Upper lobe of left lung (tissue), 6 donors: ENCODE results near the gene ERP29. TPM values are rescaled to one million over a fixed set of nuclear protein-coding genes. Genes with fewer than 3 reads are reported as not detected.

Source experiments
- ATAC-seq, 2 donors: fragments of 200-7000 bp; cut with Tn5 transposase; one replicate each; pipeline ENCODE4 v1.9.1; 2022; ENCODE audit warnings: mild to moderate bottlenecking in 2 of 2, moderate library complexity in 2 of 2; ENCODE audit not compliant: low FRiP score in 2 of 2
- DNase-seq, 2 donors: peaks; one replicate each; pipeline ENCODE4 v3.0.0-alpha.2; 2019 to 2020
- H3K27ac ChIP-seq, 4 donors: fragments of 200-600 bp; sonication (generic); one replicate each; pipeline ENCODE4 v1.5.1; 2016 to 2019
- H3K27me3 ChIP-seq, 4 donors: fragments of 200-600 bp; sonication (generic); one replicate each; pipeline ENCODE4 v1.5.1; 2017 to 2019
- H3K36me3 ChIP-seq, 4 donors: fragments of 200-600 bp; sonication (generic); one replicate each; pipeline ENCODE4 v1.5.1; 2016 to 2019
- H3K4me1 ChIP-seq, 4 donors: fragments of 200-600 bp; sonication (generic); one replicate each; pipeline ENCODE4 v1.5.1; 2018 to 2019
- H3K4me3 ChIP-seq, 4 donors: fragments of 200-600 bp; sonication (generic); one replicate each; pipeline ENCODE4 v1.5.1; 2017 to 2019; ENCODE audit warnings: mild to moderate bottlenecking in 2 of 4, moderate library complexity in 1 of 4
- H3K9me3 ChIP-seq, 4 donors: fragments of 200-600 bp; sonication (generic); one replicate each; pipeline ENCODE4 v1.5.1; 2018 to 2019
- EP300 ChIP-seq, 4 donors: sonication (generic); formaldehyde crosslinking; IDR thresholded peaks; one replicate each; pipeline ENCODE4 v1.5.1; 2017; ENCODE audit warnings: antibody characterized with exemption in 4 of 4, control low read depth in 2 of 4
- POLR2A ChIP-seq, 4 donors: fragments of 450-650 bp; IDR thresholded peaks; one replicate each; pipeline ENCODE4 v1.5.1; 2016 to 2017; ENCODE audit warnings: antibody characterized with exemption in 4 of 4, mild to moderate bottlenecking in 2 of 4
- POLR2AphosphoS5 ChIP-seq, 2 donors: sonication (generic); formaldehyde crosslinking; IDR thresholded peaks; one replicate each; pipeline ENCODE4 v1.5.1; 2017; ENCODE audit warnings: antibody characterized with exemption in 2 of 2
- WGBS, 2 donors: methylation state at CpG; one replicate each; pipeline ENCODE4 v1.1.5; 2017 to 2018; 5-methylcytosine and 5-hydroxymethylcytosine counted together
- small RNA-seq, 4 donors: library from RNA; depleted of rRNA; stranded (forward); fragments of <200 nt; gene quantifications; one replicate each; pipeline ENCODE3, GENCODE V24; 2016
- total RNA-seq, 6 donors: library from RNA; depleted of rRNA in 4 of 6; stranded (reverse); fragments of >200 nt in 4 of 6; gene quantifications; one replicate each; pipeline versions ENCODE4 v1.1.0 to v1.2.1, GENCODE V29; 2016 to 2021
- TF ChIP-seq, protein P1 (sequence below), 6 experiments: fragments of 450-650 bp in 4 of 6; fragments of 200-600 bp in 2 of 6; sonication (generic) in 2 of 6; IDR thresholded peaks; one replicate each; pipeline ENCODE4 v1.5.1; 2016 to 2019; ENCODE audit warnings: antibody characterized with exemption in 6 of 6
- donor health status: DM: no; HTN: no; CAD: no; lungs with moderate emphysema.
- donor health status: DM: no; HTN: yes; CAD: no; lungs with severe emphysema.

Gene ERP29
- total RNA-seq, 6 donors from 2014 or later: 32.5 to 149 (median 72.2) TPM

DNA sequence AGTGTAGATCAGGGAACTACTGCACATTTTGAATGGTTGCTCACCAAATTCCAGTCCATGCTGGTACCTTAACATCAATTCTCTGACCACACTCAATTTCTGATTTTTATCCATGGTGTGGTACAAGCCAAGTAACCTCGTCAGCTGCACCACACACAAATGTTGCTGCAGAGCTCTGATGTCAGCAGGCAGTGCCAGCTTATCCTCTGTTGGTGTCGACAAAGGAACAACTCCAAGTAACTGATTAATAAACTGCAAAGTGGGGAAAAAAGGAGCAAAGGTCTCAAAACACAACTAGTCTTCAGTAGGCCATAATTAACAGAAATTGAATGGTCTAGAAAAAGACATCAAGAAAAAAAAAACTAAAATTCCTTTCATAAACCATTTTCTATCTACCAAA is 47.9 kb downstream of the ERP29 start:
- no peak for ATAC-seq
- DNase-seq: no peak
- H3K9me3 ChIP-seq: no peaks in the 10 kb centered on the region
- peaks cover 12 to 99% (median 56%) of the 10 kb centered on the region in 4 donors for H3K36me3 ChIP-seq
- no peak overlapping the region for H3K27ac ChIP-seq
- 95 to 96% methylated on average over 2 of the region's 2 CpGs for WGBS, 2 donors
- no peaks in the 10 kb centered on the region for H3K4me1 ChIP-seq
- no peaks in the 10 kb centered on the region for H3K27me3 ChIP-seq
- TF ChIP-seq EP300 (IDR thresholded peaks at IDR 0.05): no peak
- H3K4me3 ChIP-seq: no peak overlapping the region

DNA sequence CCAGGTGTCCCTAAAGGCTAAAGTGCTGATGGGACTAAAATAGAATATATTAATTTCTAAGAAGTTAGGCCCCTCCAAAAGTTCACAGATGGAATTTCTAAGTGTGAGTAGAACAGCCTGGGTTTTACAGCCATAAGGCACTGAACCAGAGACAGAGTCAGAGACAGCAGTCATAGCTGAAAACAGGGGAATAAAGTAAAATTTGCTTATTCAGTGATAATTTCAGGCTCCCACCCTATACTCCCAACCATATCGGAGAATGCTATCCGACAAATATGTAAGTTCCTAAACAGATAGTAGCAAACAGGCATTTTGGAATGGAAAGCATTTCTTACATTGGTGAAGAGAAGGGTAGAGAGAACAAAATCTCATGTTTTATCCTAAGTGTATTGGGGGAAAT is 50.0 kb downstream of the ERP29 start:
- Histone ChIP-seq H3K4me3 (no peak overlapping the region), H3K36me3 (peaks cover 16 to 99% (median 63%) of the 10 kb centered on the region in 4 donors), H3K9me3 (no peaks in the 10 kb centered on the region), H3K27ac (no peak overlapping the region), H3K4me1 (no peaks in the 10 kb centered on the region), H3K27me3 (no peaks in the 10 kb centered on the region)
- no peak for DNase-seq
- TF ChIP-seq EP300 (IDR thresholded peaks at IDR 0.05) (no peak), POLR2AphosphoS5 (IDR thresholded peaks at IDR 0.05) (no peak), POLR2A (IDR thresholded peaks at IDR 0.05) (no peak)
- TF ChIP-seq, protein P1, sequence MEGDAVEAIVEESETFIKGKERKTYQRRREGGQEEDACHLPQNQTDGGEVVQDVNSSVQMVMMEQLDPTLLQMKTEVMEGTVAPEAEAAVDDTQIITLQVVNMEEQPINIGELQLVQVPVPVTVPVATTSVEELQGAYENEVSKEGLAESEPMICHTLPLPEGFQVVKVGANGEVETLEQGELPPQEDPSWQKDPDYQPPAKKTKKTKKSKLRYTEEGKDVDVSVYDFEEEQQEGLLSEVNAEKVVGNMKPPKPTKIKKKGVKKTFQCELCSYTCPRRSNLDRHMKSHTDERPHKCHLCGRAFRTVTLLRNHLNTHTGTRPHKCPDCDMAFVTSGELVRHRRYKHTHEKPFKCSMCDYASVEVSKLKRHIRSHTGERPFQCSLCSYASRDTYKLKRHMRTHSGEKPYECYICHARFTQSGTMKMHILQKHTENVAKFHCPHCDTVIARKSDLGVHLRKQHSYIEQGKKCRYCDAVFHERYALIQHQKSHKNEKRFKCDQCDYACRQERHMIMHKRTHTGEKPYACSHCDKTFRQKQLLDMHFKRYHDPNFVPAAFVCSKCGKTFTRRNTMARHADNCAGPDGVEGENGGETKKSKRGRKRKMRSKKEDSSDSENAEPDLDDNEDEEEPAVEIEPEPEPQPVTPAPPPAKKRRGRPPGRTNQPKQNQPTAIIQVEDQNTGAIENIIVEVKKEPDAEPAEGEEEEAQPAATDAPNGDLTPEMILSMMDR (IDR thresholded peaks at IDR 0.05): no peak
- WGBS, 2 donors: 100% methylated on average over 2 of the region's 2 CpGs
- ATAC-seq: no peak

DNA sequence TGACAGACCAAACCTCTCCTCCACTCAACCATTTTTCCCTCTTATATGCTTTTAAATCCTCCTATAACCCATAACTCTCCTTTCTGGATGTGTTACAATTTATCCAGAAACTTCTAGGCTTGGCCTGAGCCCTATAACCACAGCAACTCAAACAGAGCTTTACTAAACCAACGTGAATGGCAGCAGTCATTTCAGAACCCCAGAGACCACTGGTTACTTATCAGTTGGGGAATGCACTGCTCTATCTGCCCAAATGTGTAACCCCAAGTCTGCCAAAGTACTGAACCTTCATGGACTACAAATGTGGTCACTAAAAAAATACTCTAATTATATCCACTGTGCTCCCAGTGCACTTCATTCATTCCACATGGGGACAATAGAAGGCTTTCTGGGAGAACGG is 53.3 kb downstream of the ERP29 start:
- WGBS, 2 donors: 89% methylated on average over 2 of the region's 2 CpGs
- H3K27me3 ChIP-seq: no peaks in the 10 kb centered on the region
- no peaks in the 10 kb centered on the region for H3K4me1 ChIP-seq
- peaks cover 28 to 99% (median 78%) of the 10 kb centered on the region in 4 donors for H3K36me3 ChIP-seq
- ATAC-seq (no peak), DNase-seq (no peak)
- H3K27ac ChIP-seq: no peak overlapping the region
- no peaks in the 10 kb centered on the region for H3K9me3 ChIP-seq
- H3K4me3 ChIP-seq: no peak overlapping the region
- TF ChIP-seq, protein P1 (IDR thresholded peaks at IDR 0.05): no peak
- TF ChIP-seq EP300 (IDR thresholded peaks at IDR 0.05): no peak
- TF ChIP-seq POLR2AphosphoS5 (IDR thresholded peaks at IDR 0.05): no peak

Small RNAs within 50 kb of the gene (small RNA-seq; reads per million reads assigned to genes)
- 0 to 1.4 (median 0.31) reads per million in 4 donors for gene AC004024.1
- 0 reads per million in 4 donors for gene MIR3657
- 0 reads per million in 4 donors for gene RF00019

Other genes with a start within 250 kb of the ERP29 start
- 100 to 1,000 TPM; 138 to 573 (median 265) TPM for gene ALDH2, start 246.5 kb upstream of the ERP29 start, total RNA-seq
- 10 to 100 TPM; 27.2 to 60.8 (median 42.3) TPM for gene MAPKAPK5, start 171.2 kb upstream of the ERP29 start, total RNA-seq
- 10 to 100 TPM; 14.8 to 41.9 (median 21.2) TPM for gene TMEM116, start 261 bp upstream of the ERP29 start, total RNA-seq
- 10 to 100 TPM; 15.0 to 30.3 (median 19.4) TPM for gene NAA25, start 95.4 kb downstream of the ERP29 start, total RNA-seq
- gene TRAFD1, start 112.1 kb downstream of the ERP29 start, total RNA-seq: 10 to 100 TPM; 36.9 to 75.4 (median 42.6) TPM